H1 (cell line): ENCODE results near the gene GNB3. TPM values are rescaled to one million over a fixed set of nuclear protein-coding genes. Genes with fewer than 3 reads are reported as not detected.

Source experiments
- BRCA1 ChIP-seq: IDR thresholded peaks from 2 replicates; pipeline ENCODE4 v1.6.1; 2012; ENCODE audit warnings: low read depth, low read length, improper control_type of control experiment
- CBX5 ChIP-seq: fragments of 300-800, 300-1000 bp; sonication (generic); IDR thresholded peaks from 2 replicates; pipeline ENCODE4 v1.7.1; 2016; ENCODE audit warnings: antibody characterized with exemption, low read length, low read depth
- CEBPB ChIP-seq: IDR thresholded peaks from 2 replicates; pipeline ENCODE4 v1.6.1; 2012; ENCODE audit warnings: low read depth, low read length
- CHD2 ChIP-seq: IDR thresholded peaks from 2 replicates; pipeline ENCODE4 v1.6.1; 2012; ENCODE audit warnings: low read length, improper control_type of control experiment
- CTBP2 ChIP-seq: IDR thresholded peaks from 2 replicates; pipeline ENCODE4 v1.7.0; 2011; ENCODE audit warnings: borderline replicate concordance, mild to moderate bottlenecking, moderate library complexity, mixed read lengths, low read length; ENCODE audit not compliant: insufficient read depth, insufficient read length
- EZH2 ChIP-seq: fragments of 200-600 bp; sonication (generic); IDR thresholded peaks from 2 replicates; pipeline ENCODE4 v1.7.1; 2012; ENCODE audit warnings: low read depth, mild to moderate bottlenecking, moderate library complexity, low read length, inconsistent platforms; ENCODE audit not compliant: severe bottlenecking
- GABPA ChIP-seq: IDR thresholded peaks from 2 replicates; pipeline ENCODE4 v1.6.1; 2011; ENCODE audit warnings: mild to moderate bottlenecking, low read length, moderate library complexity, borderline replicate concordance; ENCODE audit not compliant: insufficient read depth
- GTF2F1 ChIP-seq: IDR thresholded peaks from 2 replicates; pipeline ENCODE4 v1.6.1; 2012; ENCODE audit warnings: low read depth, low read length, improper control_type of control experiment, borderline replicate concordance
- HDAC2 ChIP-seq, 2 experiments: fragments of 300-600 bp in 1 of 2; sonication (generic) in 1 of 2; IDR thresholded peaks; 2 replicates each; pipeline ENCODE4 v1.6.1; 2011 to 2012; ENCODE audit warnings: low read depth in 2 of 2, low read length in 2 of 2, mild to moderate bottlenecking in 2 of 2, moderate library complexity in 2 of 2, borderline replicate concordance in 1 of 2, inconsistent platforms in 1 of 2
- KDM5A ChIP-seq: fragments of 200-600 bp; IDR thresholded peaks from 2 replicates; pipeline ENCODE4 v1.7.1; 2012; ENCODE audit warnings: mild to moderate bottlenecking, low read length, inconsistent platforms, mixed read lengths
- MAFK ChIP-seq: IDR thresholded peaks from 2 replicates; pipeline ENCODE4 v1.6.1; 2012; ENCODE audit warnings: low read depth, mild to moderate bottlenecking, improper control_type of control experiment, low read length
- PHF8 ChIP-seq: fragments of 200-600 bp; sonication (generic); conservative IDR thresholded peaks from 2 replicates; pipeline ENCODE4 v1.7.1; 2012; ENCODE audit warnings: low read depth, mild to moderate bottlenecking, inconsistent platforms, low read length, moderate library complexity
- RBBP5 ChIP-seq: IDR thresholded peaks from 2 replicates; pipeline ENCODE4 v1.7.1; 2012; ENCODE audit warnings: low read depth, mild to moderate bottlenecking, inconsistent platforms, low read length, moderate library complexity, borderline replicate concordance
- RFX5 ChIP-seq: IDR thresholded peaks from 2 replicates; pipeline ENCODE4 v1.6.1; 2011; ENCODE audit warnings: low read depth, low read length, improper control_type of control experiment, borderline replicate concordance
- SAP30 ChIP-seq: fragments of 300-600 bp; sonication (generic); IDR thresholded peaks from 2 replicates; pipeline ENCODE4 v1.7.1; 2012; ENCODE audit warnings: low read length, moderate library complexity, mild to moderate bottlenecking, inconsistent platforms; ENCODE audit not compliant: insufficient read depth, insufficient replicate concordance
- SIRT6 ChIP-seq: IDR thresholded peaks from one replicate; pipeline ENCODE4 v1.7.1; 2012; ENCODE audit warnings: low read length, inconsistent platforms
- SIX5 ChIP-seq: IDR thresholded peaks from 2 replicates; pipeline ENCODE4 v1.6.1; 2011; ENCODE audit warnings: mild to moderate bottlenecking, low read depth, low read length
- SP1 ChIP-seq: IDR thresholded peaks from 2 replicates; pipeline ENCODE4 v1.6.1; 2011; ENCODE audit warnings: low read depth, low read length
- SP2 ChIP-seq: IDR thresholded peaks from 2 replicates; pipeline ENCODE4 v1.6.1; 2012; ENCODE audit warnings: mild to moderate bottlenecking, low read length, inconsistent platforms
- TAF7 ChIP-seq: optimal IDR thresholded peaks from 2 replicates; pipeline ENCODE3; 2011; ENCODE audit warnings: low read depth, mild to moderate bottlenecking, inconsistent platforms, low read length, moderate library complexity, borderline replicate concordance
- USF2 ChIP-seq: IDR thresholded peaks from 2 replicates; pipeline ENCODE4 v1.6.1; 2011; ENCODE audit warnings: low read length, improper control_type of control experiment
- polyA plus RNA-seq, 7 experiments: library from polyadenylated mRNA; depleted of rRNA in 3 of 7; stranded (reverse) in 5 of 7; unstranded in 2 of 7; fragments of >200 nt in 5 of 7; fragments of 200-250 nt in 2 of 7; gene quantifications; 1 replicate in 5 of 7; 2 replicates in 1 of 7; 4 replicates in 1 of 7; pipeline versions ENCODE4 v1.2.1 to v1.2.3, GENCODE V29; 2011 to 2013; ENCODE audit warnings: missing spikeins in 2 of 7, mixed read lengths in 2 of 7
- total RNA-seq: library from RNA; stranded (reverse); fragmentation: NEBNext Ultra II Directional; extraction: Animal tissue kit (Norgen Biotek cat#: 25700); gene quantifications from 2 replicates; pipeline ENCODE4 v1.2.1, GENCODE V29; 2021

GNB3 gene
- total and polyA plus RNA-seq, 2 of the 8 experiments (the other 6 are each of a cell fraction or from before 2014, with no cell fraction given): 9.9 TPM

DNA sequence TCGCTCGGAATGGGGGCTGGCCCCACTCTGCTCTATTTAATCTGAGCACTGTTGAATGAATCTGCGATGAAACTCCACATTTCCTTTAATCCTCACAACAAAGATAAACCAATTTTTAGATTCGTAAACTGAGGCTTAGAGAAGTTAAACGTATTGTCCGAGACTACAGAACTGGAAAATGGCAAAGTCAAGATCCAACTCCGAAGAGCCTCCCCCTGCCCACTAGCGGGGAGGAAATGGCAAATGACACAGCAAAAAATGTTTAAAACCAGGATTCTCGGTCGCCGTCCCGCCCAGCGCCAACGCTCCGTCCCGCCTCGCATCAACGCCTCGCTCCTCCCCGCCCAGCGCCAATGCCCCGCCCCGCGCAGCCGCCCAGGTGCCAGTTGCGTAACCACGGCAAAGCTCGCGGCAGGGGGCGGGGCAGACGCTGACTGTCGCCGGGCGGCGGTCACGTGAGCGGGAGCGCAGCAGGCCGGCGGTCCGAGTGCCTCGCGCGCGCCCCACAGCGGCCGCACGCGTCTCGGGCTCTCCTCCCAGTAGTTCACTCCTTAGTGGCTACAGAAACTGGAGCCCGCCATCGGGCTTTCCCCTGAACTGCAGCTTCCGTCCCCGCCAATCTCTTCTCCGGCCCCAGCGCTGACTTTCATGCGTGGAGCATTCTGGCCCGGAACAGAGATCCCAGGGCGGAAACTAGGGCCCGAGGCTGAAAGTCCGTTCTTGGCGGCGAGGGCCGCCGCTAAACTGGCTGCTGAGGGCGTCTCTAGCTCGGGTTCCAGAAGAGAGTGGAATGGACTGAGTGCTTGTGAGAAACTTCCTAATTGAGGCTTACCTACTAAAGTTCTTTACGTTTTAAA is 50.3 kb downstream of the GNB3 start (continued):
- TF ChIP-seq GTF2F1 (no peak), CHD2 (peak; percentile 8; the same call in 1 of the 2 replicates), SIX5 (no peak), PHF8 (peak; percentile 38; the same call in 1 of the 2 replicates), SP1 (peak; percentile 57; the same call in 1 of the 2 replicates), EZH2 (no peak), MAFK (peak; percentile 90), KDM5A (no peak), CBX5 (no peak), USF2 (peak; percentile 96), HDAC2 (IDR thresholded peaks at IDR 0.05; ENCODE audit: borderline replicate concordance in 1 of 2, low read depth in 2 of 2, low read length in 2 of 2) (no peak), CEBPB (peak; percentile 100), GABPA (peak; percentile 65; the same call in 1 of the 2 replicates), CTBP2 (no peak), SAP30 (no peak), SP2 (no peak), RBBP5 (peak; percentile 35; the same call in 1 of the 2 replicates), TAF7 (peak; percentile 82), BRCA1 (no peak), SIRT6 (no peak), RFX5 (no peak)
